ENCODE results near the gene ITPRIP. TPM values are rescaled to one million over a fixed set of nuclear protein-coding genes. Genes with fewer than 3 reads are reported as not detected.

ITPRIP gene
- total RNA-seq, 1 donor from 2014 or later = 34.8 TPM

DNA sequence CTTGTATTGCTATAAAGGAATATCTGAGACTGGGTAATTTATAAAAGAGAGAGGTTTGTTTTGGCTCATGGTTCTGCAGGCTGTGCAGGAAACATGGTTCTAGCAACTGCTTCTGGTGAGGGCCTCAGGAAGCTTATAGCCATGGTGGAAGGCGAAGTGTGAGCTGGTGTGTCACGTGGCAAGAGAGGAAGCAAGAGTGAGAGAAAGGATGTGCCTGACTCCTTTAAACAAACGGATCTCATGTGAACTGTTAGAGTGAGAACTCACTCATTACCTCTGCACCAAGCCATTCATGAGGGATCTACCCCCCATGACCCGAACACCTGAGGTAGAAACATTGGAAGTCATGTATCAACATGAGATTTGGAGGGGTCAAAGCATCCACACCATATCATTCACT is 7.7 kb upstream of the ITPRIP start:
- no peak for DNase-seq (ENCODE audit: low read depth)
- no peaks in the 10 kb centered on the region for H3K27me3 ChIP-seq (ENCODE audit: control insufficient read depth, insufficient read depth, low read length)
- no peaks in the 10 kb centered on the region for H3K36me3 ChIP-seq (ENCODE audit: control insufficient read depth, insufficient read depth, low read length)
- no peak overlapping the region for H3K4me3 ChIP-seq (ENCODE audit: low read depth, low read length)
- TF ChIP-seq, protein P1, sequence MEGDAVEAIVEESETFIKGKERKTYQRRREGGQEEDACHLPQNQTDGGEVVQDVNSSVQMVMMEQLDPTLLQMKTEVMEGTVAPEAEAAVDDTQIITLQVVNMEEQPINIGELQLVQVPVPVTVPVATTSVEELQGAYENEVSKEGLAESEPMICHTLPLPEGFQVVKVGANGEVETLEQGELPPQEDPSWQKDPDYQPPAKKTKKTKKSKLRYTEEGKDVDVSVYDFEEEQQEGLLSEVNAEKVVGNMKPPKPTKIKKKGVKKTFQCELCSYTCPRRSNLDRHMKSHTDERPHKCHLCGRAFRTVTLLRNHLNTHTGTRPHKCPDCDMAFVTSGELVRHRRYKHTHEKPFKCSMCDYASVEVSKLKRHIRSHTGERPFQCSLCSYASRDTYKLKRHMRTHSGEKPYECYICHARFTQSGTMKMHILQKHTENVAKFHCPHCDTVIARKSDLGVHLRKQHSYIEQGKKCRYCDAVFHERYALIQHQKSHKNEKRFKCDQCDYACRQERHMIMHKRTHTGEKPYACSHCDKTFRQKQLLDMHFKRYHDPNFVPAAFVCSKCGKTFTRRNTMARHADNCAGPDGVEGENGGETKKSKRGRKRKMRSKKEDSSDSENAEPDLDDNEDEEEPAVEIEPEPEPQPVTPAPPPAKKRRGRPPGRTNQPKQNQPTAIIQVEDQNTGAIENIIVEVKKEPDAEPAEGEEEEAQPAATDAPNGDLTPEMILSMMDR (IDR thresholded peaks at IDR 0.05; ENCODE audit: insufficient read depth, low read length, poor library complexity, severe bottlenecking) = no peak

DNA sequence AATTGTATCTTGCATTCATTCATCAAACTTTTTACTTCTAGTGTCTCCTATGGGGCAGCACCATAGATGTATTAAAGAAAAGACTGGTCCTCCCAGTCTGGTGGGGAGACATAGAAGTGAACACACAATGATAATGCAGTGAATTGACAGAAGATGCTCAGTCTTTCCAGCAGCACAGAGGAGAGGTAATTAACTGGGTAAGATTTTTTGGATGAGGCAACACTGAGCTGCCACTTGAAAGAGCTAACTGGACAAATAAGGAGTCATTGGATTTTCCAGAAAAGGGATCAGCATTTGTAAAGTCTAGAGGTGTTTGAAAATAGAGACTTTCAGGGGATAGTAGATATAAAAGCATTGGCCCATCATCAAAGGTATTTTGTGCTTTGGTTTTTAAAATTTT is 7.2 kb upstream of the ITPRIP start:
- TF ChIP-seq, protein P1 (IDR thresholded peaks at IDR 0.05; ENCODE audit: insufficient read depth, low read length, poor library complexity, severe bottlenecking) = no peak
- H3K27me3 ChIP-seq (ENCODE audit: control insufficient read depth, insufficient read depth, low read length) = no peaks in the 10 kb centered on the region
- H3K36me3 ChIP-seq (ENCODE audit: control insufficient read depth, insufficient read depth, low read length) = no peaks in the 10 kb centered on the region
- DNase-seq (ENCODE audit: low read depth) = no peak
- no peak overlapping the region for H3K4me3 ChIP-seq (ENCODE audit: low read depth, low read length)

DNA sequence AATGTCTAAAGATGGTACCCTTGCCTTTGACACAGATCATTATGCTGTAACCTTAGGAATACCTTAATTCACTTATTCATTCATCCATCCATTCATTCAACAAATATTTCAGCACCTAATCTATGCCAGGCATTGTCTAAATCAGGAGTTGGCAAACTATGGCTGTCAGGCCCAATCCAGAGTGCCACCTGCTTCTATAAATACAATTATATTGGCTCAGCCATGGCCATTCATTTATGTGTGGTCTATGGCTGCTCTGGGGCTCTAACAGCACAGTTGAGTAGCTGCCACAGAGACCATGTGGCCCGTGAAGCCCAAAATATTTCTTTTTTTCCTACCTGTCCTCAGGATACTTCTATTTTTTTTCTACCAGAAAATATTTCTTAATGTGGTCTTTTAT is 6.0 kb upstream of the ITPRIP start:
- H3K27me3 ChIP-seq (ENCODE audit: control insufficient read depth, insufficient read depth, low read length) = no peaks in the 10 kb centered on the region
- no peak for DNase-seq (ENCODE audit: low read depth)
- no peak overlapping the region for H3K4me3 ChIP-seq (ENCODE audit: low read depth, low read length)
- TF ChIP-seq, protein P1 (IDR thresholded peaks at IDR 0.05; ENCODE audit: insufficient read depth, low read length, poor library complexity, severe bottlenecking) = no peak
- no peaks in the 10 kb centered on the region for H3K36me3 ChIP-seq (ENCODE audit: control insufficient read depth, insufficient read depth, low read length)

DNA sequence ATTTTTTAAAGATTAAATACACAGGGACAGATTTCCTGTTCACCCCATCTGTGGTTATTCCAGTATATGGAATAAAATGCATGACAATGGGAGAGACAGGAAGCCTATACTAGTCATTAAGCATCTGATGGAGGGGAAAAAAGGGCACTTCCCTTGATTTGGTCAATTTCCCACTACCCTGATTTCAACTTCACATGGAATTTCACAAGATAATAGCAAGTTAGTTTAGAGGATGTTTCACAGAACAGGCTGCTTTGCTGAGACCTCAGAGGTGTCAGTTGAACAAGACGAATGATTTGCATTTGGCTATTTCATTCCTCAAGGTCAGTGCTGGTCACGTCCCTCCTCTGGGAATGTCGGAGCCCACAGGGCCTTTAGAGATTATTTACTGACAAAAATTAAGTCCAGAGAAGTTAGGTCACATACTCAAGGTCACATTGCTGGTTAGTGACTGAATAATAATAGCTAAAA is 4.7 kb upstream of the ITPRIP start:
- Histone ChIP-seq H3K4me3 (ENCODE audit: low read depth, low read length) (no peak overlapping the region), H3K36me3 (ENCODE audit: control insufficient read depth, insufficient read depth, low read length) (no peaks in the 10 kb centered on the region), H3K27me3 (ENCODE audit: control insufficient read depth, insufficient read depth, low read length) (no peaks in the 10 kb centered on the region)
- TF ChIP-seq, protein P1 (IDR thresholded peaks at IDR 0.05; ENCODE audit: insufficient read depth, low read length, poor library complexity, severe bottlenecking) = no peak
- DNase-seq (ENCODE audit: low read depth) = no peak

DNA sequence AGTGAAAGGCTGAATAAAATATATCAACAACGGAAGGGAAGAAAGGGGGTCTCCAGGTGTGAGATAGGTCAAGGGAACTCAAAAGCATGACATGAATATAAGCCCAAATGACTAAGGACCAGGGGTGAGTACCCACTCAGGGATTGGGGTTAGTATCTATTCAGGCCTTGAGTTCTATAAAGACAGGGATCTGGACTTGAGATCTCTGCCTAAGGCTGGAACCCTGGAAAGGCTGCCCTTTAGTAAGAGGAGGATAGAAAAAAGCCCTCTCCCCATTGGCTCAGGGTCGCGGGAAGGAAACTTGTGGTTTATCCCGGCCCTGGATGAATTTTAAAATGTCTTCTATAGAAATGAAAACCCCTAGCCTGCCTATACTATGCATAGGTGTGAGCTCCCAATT is 2.4 kb upstream of the ITPRIP start:
- DNase-seq (ENCODE audit: low read depth) = no peak
- H3K36me3 ChIP-seq (ENCODE audit: control insufficient read depth, insufficient read depth, low read length) = no peaks in the 10 kb centered on the region
- TF ChIP-seq, protein P1 (IDR thresholded peaks at IDR 0.05; ENCODE audit: insufficient read depth, low read length, poor library complexity, severe bottlenecking) = no peak
- H3K4me3 ChIP-seq (ENCODE audit: low read depth, low read length) = no peak overlapping the region
- H3K27me3 ChIP-seq (ENCODE audit: control insufficient read depth, insufficient read depth, low read length) = no peaks in the 10 kb centered on the region

DNA sequence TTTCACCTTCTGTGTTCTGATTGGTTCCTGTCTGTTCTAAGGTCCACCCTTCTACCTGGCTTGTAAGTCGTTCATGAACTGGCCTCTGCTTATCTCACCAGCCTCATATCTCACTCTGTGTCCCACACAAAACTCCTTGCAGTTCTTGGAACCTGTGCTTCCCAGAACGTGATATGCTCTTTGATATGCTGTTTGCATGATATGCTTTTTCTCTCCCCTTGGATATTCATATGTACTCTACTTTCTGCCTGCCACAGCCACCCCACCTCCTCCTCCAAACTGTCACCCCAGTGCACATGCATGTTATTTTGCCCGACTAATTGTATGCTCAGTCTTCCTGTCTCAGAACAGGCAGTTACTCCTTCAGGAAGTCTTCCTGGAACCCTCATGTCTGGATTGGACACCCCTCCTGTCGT is 1.9 kb upstream of the ITPRIP start:
- Histone ChIP-seq H3K27me3 (ENCODE audit: control insufficient read depth, insufficient read depth, low read length) (no peaks in the 10 kb centered on the region), H3K36me3 (ENCODE audit: control insufficient read depth, insufficient read depth, low read length) (no peaks in the 10 kb centered on the region), H3K4me3 (ENCODE audit: low read depth, low read length) (no peak overlapping the region)
- TF ChIP-seq, protein P1 (IDR thresholded peaks at IDR 0.05; ENCODE audit: insufficient read depth, low read length, poor library complexity, severe bottlenecking) = no peak
- no peak for DNase-seq (ENCODE audit: low read depth)

All from kidney epithelial cell (primary cell).